Measurements from ENCODE around the gene VSX1. TPM values are rescaled to one million over a fixed set of nuclear protein-coding genes. Genes with fewer than 3 reads are reported as not detected.

The VSX1 gene
- total RNA-seq, 1 experiment from 2014 or later, result not detected

DNA sequence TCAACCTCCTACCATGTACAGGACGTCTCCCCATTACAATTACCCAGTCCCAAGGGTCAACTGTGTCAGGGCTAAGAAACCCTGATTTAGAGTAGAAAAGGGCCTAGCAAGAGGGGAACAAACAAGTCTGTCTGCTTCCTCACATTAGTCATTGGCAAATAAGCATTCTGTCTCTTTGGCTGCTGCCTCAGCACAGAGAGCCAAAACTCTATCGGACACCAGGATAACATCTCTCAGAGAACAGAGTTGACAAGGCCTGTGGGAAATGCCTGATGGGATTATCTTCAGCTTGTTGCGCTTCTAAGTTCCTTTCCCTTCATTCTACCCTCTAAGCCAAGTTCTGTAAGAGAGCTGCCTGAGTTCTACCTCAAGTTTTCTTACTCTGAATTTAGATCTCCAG, 19.0 kb upstream of the VSX1 start:
- Histone ChIP-seq H3K4me3 (no peak overlapping the region), H3K27me3 (replicated peaks) (no peaks in the 10 kb centered on the region), H3K4me1 (replicated peaks) (peaks cover 22% of the 10 kb centered on the region), H3K9me3 (replicated peaks) (no peaks in the 10 kb centered on the region), H3K36me3 (no peaks in the 10 kb centered on the region), H3K27ac (peak overlapping the region; percentile 59)
- no peak for DNase-seq (ENCODE audit: low read depth in 1 of 2, low spot score in 2 of 2)

DNA sequence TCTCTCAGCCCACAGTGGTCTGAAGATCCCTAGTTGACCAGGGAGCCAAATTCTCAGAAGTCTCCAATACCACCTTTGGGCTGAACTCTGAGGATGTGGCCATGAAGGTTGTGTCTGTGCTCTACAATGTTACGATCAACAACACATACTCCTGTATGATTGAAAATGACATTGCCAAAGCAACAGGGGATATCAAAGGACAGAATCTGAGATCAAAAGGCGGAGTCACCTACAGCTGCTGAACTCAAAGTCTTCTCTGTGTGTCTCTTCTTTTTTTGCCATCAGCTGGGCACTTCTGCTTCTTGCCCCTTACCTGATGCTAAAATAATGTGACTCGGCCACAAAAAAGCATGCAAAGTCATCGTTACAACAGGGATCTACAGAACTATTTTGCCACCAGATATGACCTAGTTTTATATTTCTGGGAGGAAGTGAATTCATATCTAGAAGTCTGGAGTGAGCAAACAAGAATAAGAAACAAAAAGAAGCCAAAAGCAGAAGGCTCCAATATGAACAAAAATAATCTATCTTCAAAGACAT, 17.7 kb upstream of the VSX1 start:
- no peak for DNase-seq (ENCODE audit: low read depth in 1 of 2, low spot score in 2 of 2)

DNA sequence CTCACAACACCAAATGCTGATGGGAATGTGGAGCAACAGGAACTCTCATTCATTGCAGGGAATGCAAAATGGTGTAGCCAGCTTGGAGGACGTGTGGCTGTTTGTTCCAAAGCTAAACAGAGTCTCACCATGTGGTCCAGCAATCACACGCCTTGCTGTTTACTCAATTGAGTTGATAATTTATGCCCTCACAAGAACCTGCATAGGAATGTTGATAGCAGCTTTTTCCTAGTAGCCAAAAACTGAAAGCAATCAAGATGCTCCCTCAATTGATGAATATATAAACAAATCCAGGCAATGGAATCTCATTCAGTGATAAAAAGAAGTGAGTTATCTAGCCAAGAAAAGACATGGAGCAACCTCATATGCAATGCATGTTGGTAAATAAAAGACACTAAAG, 15.6 kb upstream of the VSX1 start:
- H3K27ac ChIP-seq, result no peak overlapping the region
- DNase-seq (ENCODE audit: low read depth in 1 of 2, low spot score in 2 of 2), result peak in 1 of 2 experiments; percentile 54
- H3K4me1 ChIP-seq (replicated peaks), result peaks cover 22% of the 10 kb centered on the region
- no peaks in the 10 kb centered on the region for H3K36me3 ChIP-seq
- no peak overlapping the region for H3K4me3 ChIP-seq
- no peaks in the 10 kb centered on the region for H3K27me3 ChIP-seq (replicated peaks)
- no peaks in the 10 kb centered on the region for H3K9me3 ChIP-seq (replicated peaks)

More for the DNA sequence above, 17.7 kb upstream of the VSX1 start:
- no peak overlapping the region for H3K27ac ChIP-seq
- H3K27me3 ChIP-seq (replicated peaks), result no peaks in the 10 kb centered on the region
- no peak overlapping the region for H3K4me3 ChIP-seq
- peaks cover 22% of the 10 kb centered on the region for H3K4me1 ChIP-seq (replicated peaks)
- no peaks in the 10 kb centered on the region for H3K36me3 ChIP-seq
- H3K9me3 ChIP-seq (replicated peaks), result no peaks in the 10 kb centered on the region

DNA sequence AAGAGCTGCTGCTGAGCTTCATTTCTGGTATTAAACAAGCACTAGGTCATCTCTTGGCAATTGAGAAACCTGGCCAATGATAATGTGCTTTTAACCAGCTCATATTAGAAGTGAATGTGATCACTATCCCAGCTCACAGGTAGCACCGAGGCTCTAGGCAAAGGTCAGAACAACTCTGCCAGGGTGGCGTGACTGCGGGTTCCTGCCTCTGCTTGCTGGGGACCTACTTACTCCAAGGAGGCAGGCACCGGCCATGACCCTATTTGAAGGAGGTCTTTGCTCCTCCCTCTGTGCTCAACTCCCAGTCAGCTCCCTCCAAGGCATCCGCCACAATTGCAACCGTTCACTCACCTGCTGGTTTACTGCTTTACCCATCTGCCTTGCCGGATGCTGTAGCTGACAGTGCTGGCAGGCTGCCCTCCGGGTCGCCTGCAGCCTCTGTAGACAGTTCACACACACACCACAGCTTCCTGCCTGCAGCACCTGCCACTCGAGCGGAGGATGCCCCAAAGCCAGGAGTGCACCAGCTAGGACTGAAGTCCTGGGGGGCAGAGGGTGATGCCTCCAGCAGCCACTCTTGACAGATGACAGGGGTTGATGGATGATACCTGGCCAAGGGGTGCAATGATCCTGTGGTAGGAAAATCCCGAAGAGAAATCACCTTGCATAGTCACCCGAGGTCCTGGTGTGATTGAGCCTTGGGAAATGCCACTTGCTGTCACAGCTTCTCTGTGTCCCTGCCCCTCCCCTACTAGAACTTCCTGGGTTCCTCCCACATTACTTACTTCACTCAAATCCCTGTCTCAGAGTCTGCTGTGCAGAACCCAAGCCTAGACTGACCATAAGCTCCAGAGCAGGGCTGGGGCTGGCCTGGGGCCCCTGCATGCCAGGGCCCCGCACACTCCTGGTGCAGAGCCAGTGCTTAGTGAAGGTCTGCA, 8.8 kb upstream of the VSX1 start:
- Histone ChIP-seq H3K27ac (no peak overlapping the region), H3K4me1 (replicated peaks) (no peaks in the 10 kb centered on the region), H3K27me3 (replicated peaks) (peaks cover 3% of the 10 kb centered on the region; the same call in 1 of the 2 replicates), H3K4me3 (no peak overlapping the region), H3K9me3 (replicated peaks) (no peaks in the 10 kb centered on the region), H3K36me3 (no peaks in the 10 kb centered on the region)
- DNase-seq (ENCODE audit: low read depth in 1 of 2, low spot score in 2 of 2), result no peak

DNA sequence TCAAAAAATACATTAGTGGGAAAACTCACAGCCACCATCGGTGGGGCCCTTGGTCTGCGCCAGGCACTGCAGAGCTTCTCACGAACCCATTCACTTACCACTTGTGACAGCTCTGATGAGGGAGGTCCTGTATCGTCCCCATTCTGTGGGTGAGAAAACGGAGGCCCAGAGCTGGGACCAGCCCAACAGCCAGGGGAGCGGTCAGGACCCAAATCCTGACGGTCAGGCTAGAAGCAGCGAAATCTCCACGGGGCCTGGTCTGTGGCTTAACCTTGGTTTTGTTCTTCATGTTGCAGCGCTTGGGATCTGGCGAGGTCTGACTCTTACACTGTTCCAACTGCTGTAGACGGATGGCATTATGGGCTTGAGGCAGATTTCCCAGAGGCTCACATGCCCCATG, 7.7 kb upstream of the VSX1 start:
- H3K27ac ChIP-seq, result no peak overlapping the region
- no peaks in the 10 kb centered on the region for H3K36me3 ChIP-seq
- peaks cover 11% of the 10 kb centered on the region for H3K27me3 ChIP-seq (replicated peaks)
- no peak overlapping the region for H3K4me3 ChIP-seq
- no peaks in the 10 kb centered on the region for H3K9me3 ChIP-seq (replicated peaks)
- DNase-seq (ENCODE audit: low read depth in 1 of 2, low spot score in 2 of 2), result no peak
- no peaks in the 10 kb centered on the region for H3K4me1 ChIP-seq (replicated peaks)

DNA sequence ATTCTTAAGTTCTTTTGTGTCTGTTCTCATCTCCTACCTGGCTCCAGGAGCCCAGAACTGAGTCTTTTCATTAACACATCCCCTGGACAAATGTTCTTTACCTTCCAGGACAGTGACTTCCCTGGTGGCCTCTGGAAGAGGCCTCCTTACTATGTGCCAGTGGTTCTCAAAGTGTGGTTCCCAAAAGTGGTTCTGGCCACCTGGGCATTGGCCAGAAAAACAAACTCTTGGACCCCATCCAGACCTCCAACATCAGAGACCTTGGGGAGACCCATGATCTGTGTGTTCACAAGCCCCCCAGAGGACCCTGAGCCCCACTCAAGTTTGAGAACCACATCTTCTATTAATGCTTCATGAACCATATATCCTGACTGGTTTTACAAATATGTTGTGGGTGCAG, 7.2 kb upstream of the VSX1 start:
- H3K36me3 ChIP-seq, result no peaks in the 10 kb centered on the region
- peaks cover 3% of the 10 kb centered on the region for H3K9me3 ChIP-seq (replicated peaks)
- peaks cover 16% of the 10 kb centered on the region for H3K27me3 ChIP-seq (replicated peaks)
- DNase-seq (ENCODE audit: low read depth in 1 of 2, low spot score in 2 of 2), result no peak
- H3K27ac ChIP-seq, result no peak overlapping the region
- H3K4me3 ChIP-seq, result no peak overlapping the region
- H3K4me1 ChIP-seq (replicated peaks), result no peaks in the 10 kb centered on the region

DNA sequence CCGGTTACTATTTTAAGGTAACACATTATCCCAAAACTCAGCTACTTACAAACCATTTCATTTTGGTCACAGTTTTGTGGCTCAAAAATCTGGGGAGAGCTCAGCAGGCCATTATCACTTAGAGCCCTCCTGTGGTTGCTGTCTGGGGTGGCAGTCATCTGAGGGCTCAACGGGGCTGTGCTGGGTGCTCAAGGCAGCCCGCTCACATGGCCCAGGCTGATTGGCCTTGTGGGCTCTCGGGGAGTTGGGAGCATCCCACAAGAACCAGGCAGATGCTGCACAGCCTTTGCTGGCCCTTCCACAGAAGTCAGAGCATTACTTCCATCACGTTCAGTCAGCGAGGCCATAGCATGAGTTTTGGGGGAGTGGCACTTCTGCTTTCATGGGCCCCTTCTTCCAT, 6.3 kb upstream of the VSX1 start:
- 0 out of 2 replicates have a peak, but pooled peaks cover 4% of the 10 kb centered on the region for H3K4me1 ChIP-seq (replicated peaks)
- no peak overlapping the region for H3K4me3 ChIP-seq
- peaks cover 25% of the 10 kb centered on the region for H3K27me3 ChIP-seq (replicated peaks)
- no peak for DNase-seq (ENCODE audit: low read depth in 1 of 2, low spot score in 2 of 2)
- peaks cover 12% of the 10 kb centered on the region for H3K9me3 ChIP-seq (replicated peaks)
- H3K27ac ChIP-seq, result no peak overlapping the region
- H3K36me3 ChIP-seq, result no peaks in the 10 kb centered on the region

DNA sequence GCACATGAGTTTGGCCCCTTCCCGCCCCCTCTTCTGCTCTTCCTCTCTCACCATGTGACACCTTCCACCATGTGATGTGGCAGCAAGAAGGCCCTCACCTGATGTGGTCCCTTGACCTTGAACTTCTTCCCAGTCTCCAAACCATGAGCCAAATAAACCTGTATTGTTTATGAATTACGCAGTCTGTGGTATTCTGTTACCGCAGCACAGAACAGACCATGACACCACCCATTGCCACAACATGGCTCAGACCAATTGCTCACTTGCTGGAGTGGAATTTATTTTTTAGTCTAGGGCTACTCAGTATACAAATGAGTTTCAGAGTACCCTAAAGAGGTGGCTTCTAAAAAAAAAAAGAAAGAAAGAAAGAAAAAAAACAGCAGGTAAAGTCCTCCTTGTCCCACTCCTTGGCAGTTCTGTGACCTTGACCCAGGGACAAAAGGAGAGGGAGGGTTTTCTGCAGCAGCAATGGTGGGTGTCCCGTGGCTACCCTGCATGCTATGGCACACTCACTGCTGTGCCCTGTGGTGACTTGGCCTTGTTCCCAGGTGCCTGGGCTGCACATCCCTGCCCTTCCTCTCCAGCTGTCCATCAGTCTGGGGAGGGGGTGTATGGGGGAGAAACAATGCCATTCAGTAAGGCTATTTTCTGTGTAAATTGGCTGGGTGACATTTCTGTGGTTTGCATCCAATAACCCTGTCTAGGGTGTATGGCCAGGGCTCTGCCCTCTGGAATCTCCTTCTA, 5.4 kb upstream of the VSX1 start:
- Histone ChIP-seq H3K27me3 (replicated peaks) (peaks cover 32% of the 10 kb centered on the region), H3K9me3 (replicated peaks) (peaks cover 15% of the 10 kb centered on the region)
- no peak for DNase-seq (ENCODE audit: low read depth in 1 of 2, low spot score in 2 of 2)

DNA sequence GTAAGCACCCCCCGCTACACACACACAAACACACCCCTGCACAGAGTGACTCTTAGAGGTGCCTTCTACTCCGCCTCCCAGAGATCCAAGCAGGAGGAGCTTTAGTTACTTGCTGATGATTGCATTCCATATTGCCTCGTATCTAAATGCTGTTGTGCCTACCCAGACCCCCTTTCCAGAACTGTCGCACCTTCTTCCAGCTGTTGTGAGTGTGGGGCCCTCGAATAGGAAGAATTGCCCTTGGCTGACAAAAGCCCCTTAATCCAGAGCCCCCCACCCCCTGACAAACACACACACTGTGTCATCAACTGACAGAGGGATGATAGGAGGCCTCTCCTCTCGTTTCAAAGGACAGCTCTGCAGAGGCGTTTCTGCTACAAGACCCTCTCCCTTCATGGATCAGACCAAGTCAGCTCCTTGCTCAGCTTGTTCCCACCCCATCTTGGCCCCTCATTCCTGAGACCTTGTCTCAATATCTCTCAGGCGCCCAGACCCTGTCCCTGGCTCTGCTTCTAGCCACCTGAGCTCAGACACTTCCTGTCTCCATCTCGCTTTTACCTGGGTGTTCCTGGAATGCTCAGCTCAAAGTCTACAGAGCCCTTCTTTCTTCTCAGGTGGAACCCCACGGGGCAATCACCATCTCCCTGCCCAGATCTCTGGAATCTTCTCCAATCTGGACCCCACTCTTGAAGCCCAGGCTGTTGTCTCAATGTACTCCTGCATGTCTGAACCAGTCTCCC, 4.0 kb upstream of the VSX1 start:
- DNase-seq (ENCODE audit: low read depth in 1 of 2, low spot score in 2 of 2), result no peak
- no peak overlapping the region for H3K27ac ChIP-seq
- H3K36me3 ChIP-seq, result no peaks in the 10 kb centered on the region
- H3K9me3 ChIP-seq (replicated peaks), result peaks cover 18% of the 10 kb centered on the region
- H3K27me3 ChIP-seq (replicated peaks), result peaks cover 43% of the 10 kb centered on the region
- H3K4me3 ChIP-seq, result no peak overlapping the region
- H3K4me1 ChIP-seq (replicated peaks), result peaks cover 11% of the 10 kb centered on the region

More for the DNA sequence above, 5.4 kb upstream of the VSX1 start:
- Histone ChIP-seq H3K27ac (no peak overlapping the region), H3K4me1 (replicated peaks) (0 out of 2 replicates have a peak, but pooled peaks cover 4% of the 10 kb centered on the region), H3K36me3 (no peaks in the 10 kb centered on the region), H3K4me3 (no peak overlapping the region)

DNA sequence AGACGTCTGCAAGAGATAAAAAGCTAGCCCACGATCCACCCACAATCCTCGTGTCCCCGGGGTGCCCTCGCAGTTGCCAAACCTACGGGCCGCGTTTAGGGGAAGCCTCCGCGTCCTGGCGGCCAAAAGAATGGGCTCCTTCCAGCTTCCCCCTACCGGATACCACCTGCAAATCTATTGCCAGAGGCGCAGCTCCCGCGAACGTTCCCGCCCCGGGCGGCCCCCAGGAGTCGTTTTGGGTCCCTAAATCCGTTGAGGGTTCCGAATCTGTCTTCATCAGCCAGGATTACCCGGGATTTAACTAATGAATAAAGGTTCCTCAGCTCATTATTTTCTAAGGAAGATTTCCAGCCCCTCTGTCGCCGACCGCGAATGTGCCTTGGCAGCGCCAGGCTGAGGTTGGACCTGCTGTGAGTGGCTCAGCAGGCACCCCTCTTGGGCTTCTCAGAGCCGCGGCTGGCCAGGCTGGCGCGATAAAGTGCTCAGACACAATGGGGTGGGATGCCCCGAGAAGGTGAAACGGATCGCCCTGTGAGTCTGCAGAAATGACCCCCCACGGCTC, 2.8 kb upstream of the VSX1 start:
- H3K27me3 ChIP-seq (replicated peaks), result peaks cover 56% of the 10 kb centered on the region
- H3K4me1 ChIP-seq (replicated peaks), result peaks cover 11% of the 10 kb centered on the region
- H3K36me3 ChIP-seq, result no peaks in the 10 kb centered on the region
- peaks cover 18% of the 10 kb centered on the region for H3K9me3 ChIP-seq (replicated peaks)
- H3K4me3 ChIP-seq, result no peak overlapping the region
- DNase-seq (ENCODE audit: low read depth in 1 of 2, low spot score in 2 of 2), result peak in 1 of 2 experiments; percentile 41
- no peak overlapping the region for H3K27ac ChIP-seq

DNA sequence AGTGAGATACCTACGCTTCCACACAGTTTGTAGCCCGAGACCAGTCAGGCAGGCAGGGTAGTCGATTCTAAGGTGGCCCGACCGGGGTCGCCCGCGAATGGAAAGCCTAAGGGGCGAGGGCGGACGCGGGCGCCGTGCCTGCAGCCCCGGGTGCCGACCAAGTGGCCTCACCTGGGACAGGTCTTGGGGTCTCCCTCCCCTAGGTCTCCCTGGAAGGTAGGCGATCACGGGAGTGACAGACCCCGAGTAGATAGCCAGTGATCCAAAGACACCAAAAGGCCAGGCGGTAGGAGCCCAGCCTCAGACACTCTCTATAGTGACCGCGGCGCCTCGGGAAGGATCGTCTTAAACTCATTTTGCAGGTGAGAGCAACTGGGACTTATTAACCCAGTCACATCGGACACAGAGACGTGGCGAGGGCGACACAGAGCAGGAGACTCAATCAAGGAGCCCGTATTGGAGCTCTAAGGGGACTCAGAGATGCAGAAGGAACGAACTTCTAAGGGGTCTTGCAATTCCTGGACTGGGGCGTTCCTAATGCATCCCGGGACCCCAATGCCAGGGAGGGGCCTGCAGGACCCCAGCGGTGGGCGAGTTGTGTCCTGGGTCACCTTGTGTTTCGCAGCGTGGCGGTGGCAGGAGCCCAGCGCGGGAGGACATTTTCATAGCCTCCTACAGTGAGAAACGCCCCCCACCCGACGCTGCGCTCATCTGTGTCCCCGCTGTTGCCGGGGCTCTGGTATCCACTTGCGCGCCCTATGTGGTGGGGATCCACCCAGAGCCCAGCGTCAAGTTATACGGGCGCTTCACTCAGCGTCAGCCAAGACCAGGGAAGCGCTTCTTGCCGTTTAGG, 2.1 kb upstream of the VSX1 start:
- peaks cover 18% of the 10 kb centered on the region for H3K9me3 ChIP-seq (replicated peaks)
- H3K36me3 ChIP-seq, result no peaks in the 10 kb centered on the region
- no peak overlapping the region for H3K4me3 ChIP-seq
- H3K27me3 ChIP-seq (replicated peaks), result peaks cover 63% of the 10 kb centered on the region
- peak in 1 of 2 experiments; percentile 39 for DNase-seq (ENCODE audit: low read depth in 1 of 2, low spot score in 2 of 2)
- no peak overlapping the region for H3K27ac ChIP-seq
- H3K4me1 ChIP-seq (replicated peaks), result peaks cover 11% of the 10 kb centered on the region

DNA sequence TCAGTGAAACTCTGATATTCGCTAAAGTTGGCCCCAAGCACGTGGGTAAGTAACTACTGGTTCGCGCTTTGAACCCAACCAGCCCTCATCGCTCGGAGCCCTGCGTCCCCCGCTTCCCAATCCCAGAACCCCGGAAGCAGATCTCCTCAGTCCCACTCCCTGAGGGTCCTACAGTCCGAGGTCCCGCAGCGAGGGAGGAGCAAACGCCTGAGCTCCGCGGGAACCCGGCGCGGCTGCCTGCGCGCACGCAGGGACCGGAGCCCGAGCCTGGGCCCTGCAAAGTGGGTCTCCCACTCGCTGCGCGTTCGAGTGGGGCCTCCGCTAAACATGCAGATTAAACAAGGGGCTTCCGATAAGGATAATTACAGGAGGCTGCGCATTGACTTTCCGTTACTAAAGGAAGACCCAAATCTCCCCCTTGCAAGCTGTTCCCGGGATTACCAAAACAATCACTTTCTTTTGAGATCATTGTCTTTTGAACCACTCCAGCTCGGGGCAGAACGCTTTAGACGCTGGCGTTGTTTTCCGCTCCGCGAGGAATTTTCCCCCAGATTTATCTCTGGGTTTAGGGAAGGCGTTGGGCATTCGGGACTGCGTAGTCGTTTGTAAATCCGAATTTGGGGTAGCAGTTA, 1.3 kb upstream of the VSX1 start:
- Histone ChIP-seq H3K27ac (no peak overlapping the region), H3K4me3 (no peak overlapping the region), H3K36me3 (no peaks in the 10 kb centered on the region), H3K9me3 (replicated peaks) (peaks cover 18% of the 10 kb centered on the region), H3K27me3 (replicated peaks) (peaks cover 67% of the 10 kb centered on the region), H3K4me1 (replicated peaks) (peaks cover 11% of the 10 kb centered on the region)
- DNase-seq (ENCODE audit: low read depth in 1 of 2, low spot score in 2 of 2), result peak in 1 of 2 experiments; percentile 35
